Measurements from ENCODE around the gene COPG2. TPM values are rescaled to one million over a fixed set of nuclear protein-coding genes. Genes with fewer than 3 reads are reported as not detected.

Gene COPG2
- total RNA-seq, 1 donor from 2014 or later: 20.6 TPM

GRCh38 chr7:130654850-130655249 lies 13.7 kb downstream of the COPG2 start:
- Mint-ChIP-seq H3K27ac (ENCODE audit: unreplicated experiment) (no peak overlapping the region), H3K36me3 (ENCODE audit: low read depth, unreplicated experiment) (peaks cover 2% of the 10 kb centered on the region), H3K9me3 (ENCODE audit: unreplicated experiment) (no peaks in the 10 kb centered on the region), H3K4me3 (ENCODE audit: unreplicated experiment) (no peak overlapping the region), H3K27me3 (ENCODE audit: low read depth, unreplicated experiment) (no peaks in the 10 kb centered on the region), H3K4me1 (ENCODE audit: low read depth, unreplicated experiment) (peaks cover 3% of the 10 kb centered on the region)
- no peaks in the 10 kb centered on the region for H4K20me1 ChIP-seq (ENCODE audit: insufficient read depth, low read length)
- no peaks in the 10 kb centered on the region for H3K27me3 ChIP-seq (ENCODE audit: insufficient read depth, low read length)
- FAIRE-seq (no peak), DNase-seq (ENCODE audit: low read depth) (no peak)
- no peak overlapping the region for H3K4me2 ChIP-seq (ENCODE audit: low read length)
- no peak overlapping the region for H2AFZ ChIP-seq (ENCODE audit: low read depth, low read length)
- H3K9ac ChIP-seq (ENCODE audit: low read length): no peak overlapping the region
- H3K4me3 ChIP-seq (ENCODE audit: insufficient read depth, low read depth, low read length): no peak overlapping the region
- no peaks in the 10 kb centered on the region for H3K79me2 ChIP-seq (ENCODE audit: insufficient read depth, low read length)
- no peaks in the 10 kb centered on the region for H3K4me1 ChIP-seq (ENCODE audit: insufficient read depth, low read length)
- H3K9me3 ChIP-seq (ENCODE audit: insufficient read depth, low read depth, low read length): no peaks in the 10 kb centered on the region
- no peaks in the 10 kb centered on the region for H3K36me3 ChIP-seq (ENCODE audit: insufficient read depth, low read length)
- TF ChIP-seq, protein P1, sequence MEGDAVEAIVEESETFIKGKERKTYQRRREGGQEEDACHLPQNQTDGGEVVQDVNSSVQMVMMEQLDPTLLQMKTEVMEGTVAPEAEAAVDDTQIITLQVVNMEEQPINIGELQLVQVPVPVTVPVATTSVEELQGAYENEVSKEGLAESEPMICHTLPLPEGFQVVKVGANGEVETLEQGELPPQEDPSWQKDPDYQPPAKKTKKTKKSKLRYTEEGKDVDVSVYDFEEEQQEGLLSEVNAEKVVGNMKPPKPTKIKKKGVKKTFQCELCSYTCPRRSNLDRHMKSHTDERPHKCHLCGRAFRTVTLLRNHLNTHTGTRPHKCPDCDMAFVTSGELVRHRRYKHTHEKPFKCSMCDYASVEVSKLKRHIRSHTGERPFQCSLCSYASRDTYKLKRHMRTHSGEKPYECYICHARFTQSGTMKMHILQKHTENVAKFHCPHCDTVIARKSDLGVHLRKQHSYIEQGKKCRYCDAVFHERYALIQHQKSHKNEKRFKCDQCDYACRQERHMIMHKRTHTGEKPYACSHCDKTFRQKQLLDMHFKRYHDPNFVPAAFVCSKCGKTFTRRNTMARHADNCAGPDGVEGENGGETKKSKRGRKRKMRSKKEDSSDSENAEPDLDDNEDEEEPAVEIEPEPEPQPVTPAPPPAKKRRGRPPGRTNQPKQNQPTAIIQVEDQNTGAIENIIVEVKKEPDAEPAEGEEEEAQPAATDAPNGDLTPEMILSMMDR (IDR thresholded peaks at IDR 0.05; ENCODE audit: insufficient read depth, low read depth, low read length): no peak
- no peak for TF ChIP-seq EZH2 (IDR thresholded peaks at IDR 0.05; ENCODE audit: insufficient read depth, low read length)
- H3K27ac ChIP-seq (ENCODE audit: low read depth, low read length): no peak overlapping the region

- no peak overlapping the region for H3K4me3 ChIP-seq (ENCODE audit: insufficient read depth, low read depth, low read length)
- H3K36me3 Mint-ChIP-seq (ENCODE audit: low read depth, unreplicated experiment): peaks cover 6% of the 10 kb centered on the region
- no peak overlapping the region for H3K27ac ChIP-seq (ENCODE audit: low read depth, low read length)
- FAIRE-seq (no peak), DNase-seq (ENCODE audit: low read depth) (no peak)
- H4K20me1 ChIP-seq (ENCODE audit: insufficient read depth, low read length): no peaks in the 10 kb centered on the region
- peaks cover 16% of the 10 kb centered on the region for H3K4me1 Mint-ChIP-seq (ENCODE audit: low read depth, unreplicated experiment)
- peaks cover 10% of the 10 kb centered on the region for H3K9me3 Mint-ChIP-seq (ENCODE audit: unreplicated experiment)
- no peak overlapping the region for H2AFZ ChIP-seq (ENCODE audit: low read depth, low read length)
- no peaks in the 10 kb centered on the region for H3K9me3 ChIP-seq (ENCODE audit: insufficient read depth, low read depth, low read length)
- H3K9ac ChIP-seq (ENCODE audit: low read length): no peak overlapping the region
- no peak overlapping the region for H3K4me2 ChIP-seq (ENCODE audit: low read length)
- no peak overlapping the region for H3K4me3 Mint-ChIP-seq (ENCODE audit: unreplicated experiment)
- no peaks in the 10 kb centered on the region for H3K79me2 ChIP-seq (ENCODE audit: insufficient read depth, low read length)
- no peak overlapping the region for H3K27ac Mint-ChIP-seq (ENCODE audit: unreplicated experiment)
- TF ChIP-seq, protein P1 (IDR thresholded peaks at IDR 0.05; ENCODE audit: insufficient read depth, low read depth, low read length): no peak
- TF ChIP-seq EZH2 (IDR thresholded peaks at IDR 0.05; ENCODE audit: insufficient read depth, low read length): no peak
- H3K27me3 ChIP-seq (ENCODE audit: insufficient read depth, low read length): no peaks in the 10 kb centered on the region
- no peaks in the 10 kb centered on the region for H3K36me3 ChIP-seq (ENCODE audit: insufficient read depth, low read length)
- H3K27me3 Mint-ChIP-seq (ENCODE audit: low read depth, unreplicated experiment): no peaks in the 10 kb centered on the region
- H3K4me1 ChIP-seq (ENCODE audit: insufficient read depth, low read length): peaks cover 11% of the 10 kb centered on the region
Measured at GRCh38 chr7:130650611-130651120, 17.9 kb downstream of the COPG2 start.

GRCh38 chr7:130649004-130649790 lies 19.4 kb downstream of the COPG2 start:
- Mint-ChIP-seq H3K4me1 (ENCODE audit: low read depth, unreplicated experiment) (peaks cover 13% of the 10 kb centered on the region), H3K9me3 (ENCODE audit: unreplicated experiment) (peaks cover 10% of the 10 kb centered on the region), H3K4me3 (ENCODE audit: unreplicated experiment) (peak overlapping the region; percentile 37), H3K36me3 (ENCODE audit: low read depth, unreplicated experiment) (peaks cover 14% of the 10 kb centered on the region), H3K27me3 (ENCODE audit: low read depth, unreplicated experiment) (no peaks in the 10 kb centered on the region), H3K27ac (ENCODE audit: unreplicated experiment) (no peak overlapping the region)
- Histone ChIP-seq H3K79me2 (ENCODE audit: insufficient read depth, low read length) (no peaks in the 10 kb centered on the region), H3K9me3 (ENCODE audit: insufficient read depth, low read depth, low read length) (no peaks in the 10 kb centered on the region), H3K9ac (ENCODE audit: low read length) (no peak overlapping the region), H3K4me2 (ENCODE audit: low read length) (peak overlapping the region; percentile 30), H3K4me1 (ENCODE audit: insufficient read depth, low read length) (peaks cover 11% of the 10 kb centered on the region), H3K4me3 (ENCODE audit: insufficient read depth, low read depth, low read length) (no peak overlapping the region), H3K36me3 (ENCODE audit: insufficient read depth, low read length) (no peaks in the 10 kb centered on the region), H3K27me3 (ENCODE audit: insufficient read depth, low read length) (no peaks in the 10 kb centered on the region), H3K27ac (ENCODE audit: low read depth, low read length) (no peak overlapping the region), H2AFZ (ENCODE audit: low read depth, low read length) (no peak overlapping the region), H4K20me1 (ENCODE audit: insufficient read depth, low read length) (no peaks in the 10 kb centered on the region)
- TF ChIP-seq, protein P1 (IDR thresholded peaks at IDR 0.05; ENCODE audit: insufficient read depth, low read depth, low read length): no peak
- no peak for TF ChIP-seq EZH2 (IDR thresholded peaks at IDR 0.05; ENCODE audit: insufficient read depth, low read length)
- FAIRE-seq (peak; percentile 74), DNase-seq (ENCODE audit: low read depth) (peak; percentile 90)
